ENCODE results near the gene PRLHR. TPM values are rescaled to one million over a fixed set of nuclear protein-coding genes. Genes with fewer than 3 reads are reported as not detected.
A peak's percentile ranks its signal among the peaks of the same experiment; 100 is the strongest.

PRLHR gene
- polyA plus RNA-seq, 4 donors = 0.03 TPM; not detected in 2

DNA sequence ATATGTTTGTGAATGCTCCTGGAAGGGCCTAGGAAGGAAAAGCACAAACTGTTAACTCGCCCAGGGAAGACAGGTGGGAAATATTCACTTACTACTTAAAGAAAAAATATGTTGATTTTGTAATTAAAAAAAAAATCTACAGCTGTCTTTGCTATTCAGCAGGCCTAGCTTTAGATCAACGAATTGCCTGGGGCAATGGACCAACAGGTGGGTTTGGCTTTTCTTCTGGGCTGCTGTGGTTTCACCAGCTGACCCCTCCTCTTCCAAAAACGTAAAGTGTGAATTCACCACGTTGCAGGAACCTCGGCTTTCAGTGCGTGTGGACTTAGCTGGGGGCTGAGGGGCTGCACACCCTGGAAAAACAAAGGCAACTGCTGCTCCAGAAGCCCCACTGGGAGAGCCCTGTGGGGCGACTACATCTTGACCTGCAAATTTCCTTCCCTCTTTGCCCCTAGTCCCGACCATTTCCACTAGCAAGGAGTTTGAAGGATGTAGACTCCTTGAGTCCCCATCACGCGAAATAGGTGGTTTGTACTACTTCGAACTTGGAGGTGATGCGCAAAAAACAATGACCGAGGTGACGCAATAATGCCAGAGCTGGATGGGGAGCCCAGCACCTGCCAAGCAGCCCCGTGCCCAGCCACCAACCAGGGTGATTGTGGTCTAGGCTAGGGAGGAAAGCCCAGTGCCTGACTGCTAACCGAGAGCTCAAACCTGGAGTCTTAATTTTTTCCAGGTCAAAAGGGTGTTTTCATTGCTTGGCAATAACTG is 7.4 kb downstream of the PRLHR start:
- DNase-seq (ENCODE audit: low read depth in 4 of 4, low spot score in 3 of 4) = no peak

DNA sequence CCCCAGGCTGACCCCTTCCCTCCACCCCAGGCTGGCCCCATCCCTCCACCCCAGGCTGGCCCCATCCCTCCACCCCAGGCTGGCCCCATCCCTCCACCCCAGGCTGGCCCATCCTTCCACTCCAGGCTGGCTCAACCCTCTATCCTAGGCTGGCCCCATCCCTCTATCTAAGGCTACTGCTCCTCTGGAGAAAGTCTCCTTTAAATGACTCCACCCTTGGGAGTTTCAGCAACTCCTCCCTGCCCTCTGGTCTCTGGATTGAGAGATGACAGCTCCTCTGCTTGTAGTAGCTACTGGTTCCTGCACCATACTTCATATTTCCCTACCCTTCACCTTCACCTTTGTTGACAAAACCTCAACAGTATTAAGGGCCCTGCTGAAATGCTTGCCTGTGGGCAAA is 8.5 kb downstream of the PRLHR start:
- DNase-seq (ENCODE audit: low read depth in 4 of 4, low spot score in 3 of 4) = no peak

DNA sequence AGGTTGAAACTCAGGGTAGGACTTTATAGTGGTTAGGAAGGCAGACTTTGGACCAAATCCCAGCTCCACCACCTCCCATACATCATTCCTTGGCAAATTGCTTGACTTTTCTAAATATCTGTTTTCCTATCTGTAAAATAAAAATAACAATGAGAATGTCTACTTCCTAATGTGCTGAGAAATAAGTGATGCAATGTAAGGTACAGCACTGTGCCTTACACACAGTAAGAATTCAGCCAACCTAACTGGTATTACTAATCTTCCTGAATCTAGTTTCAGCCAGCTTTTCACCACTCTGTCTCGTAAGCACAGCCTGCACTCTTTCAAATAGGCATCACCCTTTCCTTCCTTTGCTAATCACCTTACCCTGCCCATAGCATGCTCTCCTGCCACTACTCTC is 9.7 kb downstream of the PRLHR start:
- no peak for DNase-seq (ENCODE audit: low read depth in 4 of 4, low spot score in 3 of 4)

DNA sequence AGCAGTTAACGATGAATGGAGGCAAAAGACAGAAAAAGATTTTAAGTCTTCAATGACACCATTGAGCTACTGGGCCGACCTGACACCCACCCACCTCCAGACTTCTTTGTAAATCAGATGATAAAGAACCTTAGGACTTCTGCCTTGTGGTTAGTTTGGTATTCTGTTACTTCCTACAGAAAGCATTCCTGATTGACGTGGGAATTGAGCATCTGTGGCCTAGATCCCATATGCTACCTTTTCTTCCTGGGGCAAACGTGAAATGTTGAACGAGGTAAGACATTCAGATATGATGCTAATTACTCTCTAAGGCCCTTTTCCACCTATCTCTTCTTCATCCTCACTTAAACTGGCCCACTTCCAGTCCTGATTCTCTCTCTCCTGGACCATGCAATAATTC is 10.2 kb downstream of the PRLHR start:
- no peak for DNase-seq (ENCODE audit: low read depth in 4 of 4, low spot score in 3 of 4)

DNA sequence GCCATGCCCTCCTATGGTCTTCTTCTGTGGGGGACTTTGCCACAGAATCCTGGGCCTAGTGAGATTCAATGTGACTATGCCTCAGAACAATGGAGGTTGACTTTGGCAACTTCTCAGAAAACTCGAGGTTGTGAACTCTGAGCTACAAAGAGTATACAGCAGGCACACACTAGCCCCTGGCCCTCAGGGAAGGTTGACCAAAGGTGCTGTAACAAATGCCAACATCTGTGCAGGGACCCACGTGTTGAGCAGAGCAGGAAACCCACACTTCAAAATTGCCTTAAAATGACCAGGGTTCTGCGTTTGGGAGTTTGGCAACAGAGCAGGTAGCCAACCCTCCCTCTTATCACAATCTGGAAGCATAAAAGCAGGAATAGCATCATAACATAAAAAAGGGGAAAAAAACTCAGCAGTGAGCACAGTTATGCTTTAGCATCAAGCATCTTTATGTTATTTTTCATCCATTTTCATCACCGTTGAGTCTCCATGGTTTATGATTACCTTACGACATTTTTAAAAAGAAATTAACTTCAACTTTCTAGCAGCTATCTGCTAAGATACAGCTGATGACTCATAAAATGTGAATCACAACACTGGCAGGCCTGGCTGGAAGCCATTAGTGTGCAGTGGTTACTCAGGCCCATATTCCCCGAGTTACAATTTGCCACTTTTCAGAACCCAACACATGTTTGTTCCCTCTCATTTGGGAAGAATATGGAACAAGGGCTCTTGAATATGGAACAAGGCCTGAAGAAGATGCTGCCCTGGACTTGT is 11.1 kb downstream of the PRLHR start:
- DNase-seq (ENCODE audit: low read depth in 4 of 4, low spot score in 3 of 4) = no peak

DNA sequence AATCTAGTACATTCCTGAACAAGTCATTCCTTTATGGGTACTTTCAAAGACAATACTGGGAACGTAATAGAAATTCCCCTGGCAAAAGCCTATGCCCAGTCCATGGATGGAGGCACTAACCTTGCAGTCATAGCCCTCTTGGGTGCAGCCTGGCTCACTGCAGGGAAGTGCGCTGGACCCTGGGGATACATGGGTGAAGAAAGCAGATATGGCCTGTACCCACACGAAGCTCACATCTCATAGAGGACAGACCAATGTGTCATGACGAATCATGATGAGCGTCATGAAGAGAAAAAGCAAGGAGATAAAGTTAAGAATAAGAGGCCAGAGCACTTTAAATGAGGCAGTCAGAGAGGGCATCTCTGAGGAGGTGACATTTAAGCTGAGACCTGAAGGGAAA is 11.8 kb downstream of the PRLHR start:
- DNase-seq (ENCODE audit: low read depth in 4 of 4, low spot score in 3 of 4) = no peak

DNA sequence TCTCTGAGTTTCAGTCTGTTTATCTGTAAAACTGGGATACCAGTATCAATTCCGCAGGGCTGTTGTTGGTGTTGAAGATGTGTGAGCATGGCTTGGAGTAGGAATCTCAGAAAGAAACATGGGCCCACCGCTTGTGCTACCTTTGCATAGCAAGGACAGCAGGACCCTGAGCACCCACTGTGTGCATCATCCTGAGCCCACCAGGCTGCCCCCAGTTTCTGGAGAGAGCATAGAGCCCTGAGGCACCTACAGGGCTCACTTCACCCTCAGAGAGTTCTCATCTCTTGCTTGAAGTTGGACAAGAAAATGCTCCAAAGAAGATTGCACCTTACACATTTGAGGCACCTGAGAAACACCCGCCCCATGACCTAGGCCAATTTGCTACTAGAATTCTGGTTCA is 12.9 kb downstream of the PRLHR start:
- no peak for DNase-seq (ENCODE audit: low read depth in 4 of 4, low spot score in 3 of 4)

DNA sequence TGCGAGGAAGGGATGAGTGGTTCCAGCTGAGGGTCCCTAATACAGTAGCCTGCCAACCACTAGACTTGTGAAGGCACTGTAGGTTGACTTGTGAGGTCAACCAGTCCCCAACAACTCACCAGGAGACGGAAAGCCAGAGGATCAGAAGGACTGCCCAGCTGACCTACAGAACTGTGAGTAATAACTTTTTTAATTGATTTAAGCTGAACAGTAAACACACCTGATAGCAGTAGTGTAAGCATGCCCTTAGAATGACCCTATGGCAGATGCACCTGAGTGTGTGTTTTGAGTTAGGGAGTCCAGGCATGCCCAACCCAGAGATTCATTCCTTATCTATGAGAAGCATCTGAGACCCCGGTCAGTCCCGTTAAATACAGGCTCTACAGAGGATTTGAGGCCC is 14.1 kb downstream of the PRLHR start:
- no peak for DNase-seq (ENCODE audit: low read depth in 4 of 4, low spot score in 3 of 4)

DNA sequence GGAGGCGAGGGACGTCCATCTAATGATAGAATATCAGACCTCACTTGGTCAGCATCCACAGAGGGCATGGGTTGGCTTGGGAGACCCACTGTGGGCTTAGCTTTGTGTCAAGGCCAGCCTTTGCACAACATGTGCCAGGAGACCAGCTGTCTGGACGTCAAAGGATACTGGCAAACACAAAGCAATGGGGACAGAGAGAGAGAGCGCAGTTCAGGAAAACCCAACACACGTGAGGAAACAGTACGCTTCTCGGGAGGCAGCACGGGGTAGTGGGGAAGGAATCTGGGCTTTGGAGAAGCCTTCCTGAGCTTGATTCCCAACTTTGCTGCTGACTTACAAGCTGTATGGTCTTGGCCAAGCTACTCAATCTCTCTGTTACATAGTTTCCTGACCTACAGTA is 14.7 kb downstream of the PRLHR start:
- no peak for DNase-seq (ENCODE audit: low read depth in 4 of 4, low spot score in 3 of 4)

DNA sequence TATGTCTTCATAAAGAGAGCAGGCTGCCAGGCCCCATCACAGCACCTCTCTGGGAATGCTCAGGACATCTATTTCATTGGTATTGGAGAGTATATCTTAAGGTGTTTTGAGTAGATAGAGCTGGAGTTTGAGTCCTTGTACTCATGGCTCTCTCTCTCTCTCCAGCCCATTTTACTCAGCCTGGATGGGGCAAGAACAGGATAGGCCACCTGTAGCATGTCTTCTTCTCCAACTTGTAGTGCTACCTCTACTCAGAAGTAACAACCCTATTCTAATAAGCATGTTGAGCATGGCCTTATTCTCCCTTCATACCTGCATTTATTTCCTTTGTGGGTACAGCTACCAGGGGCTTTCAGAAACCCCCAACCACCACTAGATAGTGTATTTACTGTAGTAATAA is 21.9 kb downstream of the PRLHR start:
- DNase-seq (ENCODE audit: low read depth in 4 of 4, low spot score in 3 of 4) = no peak

DNA sequence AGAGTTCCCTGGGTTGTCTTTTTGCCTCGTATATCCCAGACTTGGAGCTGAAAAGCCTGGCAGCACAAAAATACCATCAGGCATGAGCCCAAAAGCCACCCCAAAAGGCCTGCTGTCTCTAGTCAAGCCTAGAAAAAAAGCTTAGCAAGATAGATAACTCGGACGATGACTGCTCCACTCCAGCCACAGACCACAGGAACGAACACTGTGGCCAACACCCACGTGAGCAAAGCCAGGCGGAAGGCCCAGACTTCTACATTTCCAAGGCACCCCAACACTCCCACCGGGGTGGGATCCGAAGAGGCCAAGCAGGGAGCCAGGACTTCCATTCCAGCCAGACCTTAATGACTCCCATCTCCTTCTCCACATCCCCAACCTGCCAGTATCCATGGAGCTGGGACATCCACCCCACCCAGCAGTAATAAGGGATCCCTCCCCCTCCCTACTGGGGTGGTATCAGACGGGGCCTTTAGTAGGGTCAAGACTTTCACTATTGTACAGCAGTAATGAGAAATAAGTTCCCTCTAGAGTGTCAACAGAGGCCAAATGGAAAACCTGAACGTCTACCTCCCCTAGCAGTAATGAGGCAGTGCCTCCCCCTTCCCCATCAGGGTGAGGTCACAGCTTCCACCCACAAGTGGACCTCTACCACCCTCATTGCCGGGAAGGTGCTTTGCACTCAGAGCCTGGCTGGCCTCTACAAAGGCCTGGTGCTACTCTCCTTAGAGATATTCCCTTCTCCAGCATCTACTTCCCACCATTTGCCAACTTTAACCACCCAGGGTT is 23.0 kb downstream of the PRLHR start:
- DNase-seq (ENCODE audit: low read depth in 4 of 4, low spot score in 3 of 4) = no peak

DNA sequence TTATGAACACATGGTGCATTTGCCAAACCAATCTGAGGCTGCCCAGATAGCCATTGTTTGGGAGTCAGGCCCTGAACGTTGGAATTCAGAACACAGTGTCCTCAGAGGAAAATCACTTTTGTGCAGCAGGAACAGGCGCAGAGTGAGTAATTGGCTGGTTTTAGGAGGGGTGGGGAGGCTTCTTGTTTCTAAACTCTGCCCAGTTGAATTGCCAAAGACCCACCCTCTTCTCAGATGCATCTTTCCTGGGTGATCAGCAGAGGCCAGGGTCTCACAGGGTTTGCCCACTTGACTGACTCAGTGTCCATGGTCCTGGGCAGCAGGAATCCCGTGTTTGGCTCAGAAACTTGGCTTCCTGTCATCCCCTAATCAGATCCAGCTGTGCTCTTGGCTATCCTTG is 24.3 kb downstream of the PRLHR start:
- DNase-seq (ENCODE audit: low read depth in 4 of 4, low spot score in 3 of 4) = no peak

DNA sequence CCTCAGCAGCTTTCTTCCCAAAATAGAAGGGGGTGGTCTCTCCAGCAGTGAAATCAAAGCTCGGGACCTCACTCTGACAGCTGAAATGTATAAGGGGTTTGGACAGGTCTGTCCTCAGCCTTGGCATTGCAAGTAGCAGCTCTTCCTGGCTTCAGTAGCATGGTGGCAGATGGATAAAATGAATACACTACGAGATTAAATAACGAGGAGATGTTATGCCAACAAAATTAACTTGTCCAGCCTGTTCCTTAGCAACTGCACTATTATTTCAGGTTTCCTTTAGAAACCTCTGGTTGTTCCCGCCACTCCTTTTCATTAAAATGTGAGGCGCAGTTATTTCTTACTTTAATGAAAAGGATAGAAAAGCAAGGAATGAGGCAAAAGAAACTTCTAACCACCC is 24.9 kb downstream of the PRLHR start:
- no peak for DNase-seq (ENCODE audit: low read depth in 4 of 4, low spot score in 3 of 4)

DNA sequence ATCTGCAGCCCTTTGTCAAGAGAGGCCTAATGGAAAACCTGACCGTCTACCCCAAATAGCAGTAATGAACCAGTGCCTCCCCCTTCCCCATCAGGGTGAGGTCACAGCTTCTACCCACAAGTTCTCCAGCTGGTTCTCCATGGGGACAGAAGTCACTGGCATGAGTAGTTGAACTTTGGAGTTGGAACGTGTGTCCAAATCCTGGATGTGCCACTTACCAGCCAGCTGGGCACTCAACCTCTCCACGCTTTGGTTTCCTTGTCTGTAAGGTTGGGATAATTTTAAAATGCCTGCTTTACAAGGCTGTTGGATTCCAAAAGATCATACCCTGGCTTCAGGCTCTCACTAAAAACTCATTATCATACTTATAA is 25.6 kb downstream of the PRLHR start:
- DNase-seq (ENCODE audit: low read depth in 4 of 4, low spot score in 3 of 4) = no peak

DNA sequence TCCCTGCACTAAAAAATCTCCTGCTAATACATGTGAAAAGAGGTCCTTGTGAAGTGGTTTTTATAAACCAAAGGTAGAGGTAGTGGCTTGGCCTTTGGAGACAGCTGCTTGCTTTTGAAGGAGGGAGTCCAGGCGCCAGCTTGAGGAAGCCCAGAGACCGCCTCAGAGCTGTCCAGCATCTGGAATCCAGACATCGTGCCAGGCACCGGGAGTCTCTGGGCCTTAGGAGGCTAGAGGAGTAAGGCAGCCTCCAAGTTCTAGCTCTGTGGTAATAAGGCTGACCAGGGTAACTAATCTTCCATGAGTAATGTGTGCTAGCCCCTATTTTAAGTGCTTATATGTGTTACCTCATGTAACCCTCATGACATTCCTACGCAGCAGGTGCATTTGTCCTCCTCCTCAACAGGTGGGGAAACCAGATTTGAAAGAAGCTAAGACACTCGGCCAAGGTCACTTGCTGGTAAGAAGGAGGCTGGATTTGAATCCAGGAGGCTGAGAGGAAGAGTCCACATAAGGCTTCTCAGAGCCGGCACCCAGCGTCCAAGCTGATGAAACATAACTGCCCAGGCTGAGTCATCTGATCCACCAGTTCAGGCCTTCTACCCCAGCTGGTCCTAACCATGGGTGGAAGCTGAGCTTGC is 26.1 kb downstream of the PRLHR start:
- no peak for DNase-seq (ENCODE audit: low read depth in 4 of 4, low spot score in 3 of 4)

DNA sequence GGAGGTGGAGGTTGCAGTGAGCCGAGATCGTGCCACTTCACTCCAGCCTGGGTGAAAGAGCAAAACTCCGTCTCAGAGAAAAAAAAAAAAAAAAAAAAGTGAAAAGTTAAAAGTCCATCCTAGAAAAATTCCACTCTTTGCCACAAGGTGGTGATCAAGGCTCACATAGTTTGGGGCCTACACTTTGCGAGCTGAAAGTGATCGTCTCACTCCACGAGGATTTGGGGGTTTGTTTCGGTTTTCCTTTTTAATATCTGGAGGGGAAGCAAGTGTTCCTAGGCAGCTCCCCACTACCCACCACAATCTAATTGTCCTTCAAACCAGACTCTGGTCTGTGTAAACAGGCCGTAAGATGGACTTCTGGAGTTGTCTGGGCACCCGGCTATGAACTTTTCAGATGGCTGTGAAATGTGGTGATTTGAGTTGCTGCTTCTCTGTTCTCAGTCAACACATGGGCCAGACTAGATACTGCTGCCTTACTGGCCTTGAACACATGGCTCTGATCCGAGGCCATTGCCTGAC is 27.1 kb downstream of the PRLHR start:
- peak in 3 of 4 donors; percentile 38 to 65 (median 45) for DNase-seq (ENCODE audit: low read depth in 4 of 4, low spot score in 3 of 4)

DNA sequence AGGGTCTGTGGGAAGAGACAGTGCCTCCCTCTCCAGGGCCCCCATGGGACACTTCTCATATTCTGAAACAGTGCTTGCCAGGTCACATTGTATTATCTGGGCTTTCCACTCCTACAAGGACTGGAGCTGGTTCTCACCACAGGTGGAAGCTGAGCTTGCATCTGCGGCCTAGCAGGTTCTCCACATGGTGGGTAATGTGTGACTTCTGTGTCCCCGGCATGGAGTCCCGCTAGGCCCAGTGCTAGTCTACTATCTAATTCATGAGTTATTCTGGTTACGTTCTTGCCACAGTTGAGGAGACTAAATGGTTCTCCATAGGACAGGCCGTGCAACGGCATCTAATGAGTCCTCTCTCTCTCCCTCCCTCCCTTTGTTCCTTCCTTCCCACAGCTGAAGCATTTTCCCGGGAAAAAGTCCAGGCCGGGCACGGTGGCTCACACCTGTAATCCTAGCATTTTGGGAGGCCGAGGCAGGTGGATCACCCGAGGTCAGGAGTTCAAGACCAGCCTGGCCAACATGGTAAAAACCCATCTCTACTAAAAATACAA is 27.7 kb downstream of the PRLHR start:
- DNase-seq (ENCODE audit: low read depth in 4 of 4, low spot score in 3 of 4) = no peak

DNA sequence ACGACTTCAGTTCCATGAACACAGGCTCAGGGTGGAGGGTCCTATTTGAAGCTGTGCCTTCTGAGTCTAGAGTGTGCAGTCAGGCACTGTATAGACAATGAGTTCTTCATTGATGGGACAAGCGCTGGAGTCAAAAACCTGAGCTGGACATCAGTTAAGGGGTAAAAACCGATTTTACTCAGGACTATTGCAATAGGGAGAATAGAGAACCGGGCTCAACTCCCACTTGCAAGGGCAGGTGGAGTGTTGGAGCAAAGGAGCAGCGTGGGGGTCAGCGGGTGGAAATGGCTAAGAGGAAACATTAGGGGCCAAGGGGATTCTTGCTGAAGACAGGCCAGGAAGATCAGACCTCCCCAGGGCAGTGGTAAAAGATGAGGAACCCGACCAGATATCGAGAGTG is 28.5 kb downstream of the PRLHR start:
- DNase-seq (ENCODE audit: low read depth in 4 of 4, low spot score in 3 of 4) = no peak

DNA sequence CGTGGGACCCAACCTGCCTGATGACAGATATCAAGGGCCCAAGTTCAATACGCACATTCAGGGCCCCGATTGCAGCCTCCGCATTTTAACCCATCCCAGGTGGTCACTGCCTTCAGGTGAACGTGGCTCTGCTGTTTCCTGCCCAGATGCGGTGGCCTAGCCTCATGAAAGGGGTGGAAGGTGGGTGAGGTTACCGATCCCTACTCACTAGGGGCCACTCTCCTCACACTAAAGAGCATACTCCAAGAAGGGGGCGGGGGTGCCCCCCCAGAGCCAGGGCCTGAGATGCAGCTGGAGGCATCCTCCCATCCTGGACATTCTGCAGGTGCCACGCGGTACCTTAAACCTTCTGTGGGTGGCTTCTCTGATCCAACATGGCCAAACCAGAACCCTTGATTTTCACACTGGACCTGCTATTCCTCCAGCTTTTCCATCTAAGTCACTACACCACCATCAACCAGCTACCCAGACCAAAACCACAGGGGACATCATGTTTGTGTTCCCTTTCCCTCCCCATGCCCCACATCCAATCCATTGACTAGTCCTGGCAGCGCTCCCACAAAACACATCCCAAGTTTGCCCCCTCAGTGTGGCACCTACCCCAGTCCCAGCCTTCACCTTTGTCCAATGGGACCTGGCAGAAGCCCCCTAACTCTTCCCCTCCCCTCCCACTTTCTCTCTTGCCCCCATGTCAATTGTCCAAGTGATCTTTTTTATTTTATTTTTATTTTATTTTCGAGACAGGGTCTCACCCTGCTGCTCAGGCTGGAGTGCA is 30.0 kb downstream of the PRLHR start:
- DNase-seq (ENCODE audit: low read depth in 4 of 4, low spot score in 3 of 4) = no peak

DNA sequence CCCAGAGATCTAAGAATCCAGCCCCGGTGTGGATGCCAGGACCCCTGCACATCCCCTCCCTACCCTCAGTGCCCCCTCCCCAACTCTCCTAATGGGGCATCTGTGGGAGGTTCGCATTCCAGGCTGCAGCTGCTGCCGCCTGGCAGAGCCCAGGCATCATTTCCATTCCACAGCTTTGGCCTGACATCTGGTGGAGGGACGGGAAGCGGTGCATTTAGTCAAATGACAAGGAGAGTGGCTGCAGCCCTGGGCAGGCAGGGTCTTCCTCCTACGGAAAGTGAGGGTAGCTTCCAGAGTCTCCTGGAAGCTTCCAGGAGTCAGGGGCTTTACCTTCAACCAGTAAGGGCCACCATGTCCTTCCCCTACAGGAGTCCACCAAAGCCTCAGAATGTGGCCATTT is 30.8 kb downstream of the PRLHR start:
- peak in 2 of 4 donors; percentile 27 to 41 for DNase-seq (ENCODE audit: low read depth in 4 of 4, low spot score in 3 of 4)

Measured in left renal pelvis (tissue), 4 donors.